Measurements from ENCODE around the gene KRTAP6-2. TPM values are rescaled to one million over a fixed set of nuclear protein-coding genes. Genes with fewer than 3 reads are reported as not detected.

Gene KRTAP6-2
- total RNA-seq, 1 donor from 2014 or later: not detected

DNA sequence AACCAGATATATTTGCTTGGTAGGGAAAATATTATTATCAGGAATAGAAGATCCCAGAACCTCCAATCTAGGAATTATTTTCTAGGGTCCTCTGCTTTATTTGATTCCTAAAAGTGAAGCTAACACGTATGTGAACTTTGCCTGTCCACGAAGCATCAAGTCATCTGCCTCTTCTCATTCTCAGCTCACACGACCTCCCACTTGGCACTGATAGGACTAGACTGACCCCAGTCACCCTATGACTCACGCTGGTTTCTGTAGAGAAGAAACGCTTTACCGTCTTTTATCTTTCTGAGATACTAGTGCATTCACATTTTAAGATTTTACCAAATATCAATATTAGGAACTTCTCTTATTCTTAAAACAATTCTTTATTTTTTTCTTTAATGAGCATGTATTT is 35.6 kb downstream of the KRTAP6-2 start:
- DNase-seq (ENCODE audit: low spot score, unreplicated experiment): no peak
- Mint-ChIP-seq H3K36me3 (ENCODE audit: insufficient read depth) (no peaks in the 10 kb centered on the region), H3K4me1 (ENCODE audit: low read depth) (no peaks in the 10 kb centered on the region), H3K4me3 (ENCODE audit: low read depth) (no peak overlapping the region), H3K27ac (no peak overlapping the region), H3K27me3 (no peaks in the 10 kb centered on the region), H3K9me3 (ENCODE audit: low read depth) (peaks cover 12% of the 10 kb centered on the region)
- TF ChIP-seq, protein P1, sequence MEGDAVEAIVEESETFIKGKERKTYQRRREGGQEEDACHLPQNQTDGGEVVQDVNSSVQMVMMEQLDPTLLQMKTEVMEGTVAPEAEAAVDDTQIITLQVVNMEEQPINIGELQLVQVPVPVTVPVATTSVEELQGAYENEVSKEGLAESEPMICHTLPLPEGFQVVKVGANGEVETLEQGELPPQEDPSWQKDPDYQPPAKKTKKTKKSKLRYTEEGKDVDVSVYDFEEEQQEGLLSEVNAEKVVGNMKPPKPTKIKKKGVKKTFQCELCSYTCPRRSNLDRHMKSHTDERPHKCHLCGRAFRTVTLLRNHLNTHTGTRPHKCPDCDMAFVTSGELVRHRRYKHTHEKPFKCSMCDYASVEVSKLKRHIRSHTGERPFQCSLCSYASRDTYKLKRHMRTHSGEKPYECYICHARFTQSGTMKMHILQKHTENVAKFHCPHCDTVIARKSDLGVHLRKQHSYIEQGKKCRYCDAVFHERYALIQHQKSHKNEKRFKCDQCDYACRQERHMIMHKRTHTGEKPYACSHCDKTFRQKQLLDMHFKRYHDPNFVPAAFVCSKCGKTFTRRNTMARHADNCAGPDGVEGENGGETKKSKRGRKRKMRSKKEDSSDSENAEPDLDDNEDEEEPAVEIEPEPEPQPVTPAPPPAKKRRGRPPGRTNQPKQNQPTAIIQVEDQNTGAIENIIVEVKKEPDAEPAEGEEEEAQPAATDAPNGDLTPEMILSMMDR (IDR thresholded peaks at IDR 0.05; ENCODE audit: unreplicated experiment): no peak

DNA sequence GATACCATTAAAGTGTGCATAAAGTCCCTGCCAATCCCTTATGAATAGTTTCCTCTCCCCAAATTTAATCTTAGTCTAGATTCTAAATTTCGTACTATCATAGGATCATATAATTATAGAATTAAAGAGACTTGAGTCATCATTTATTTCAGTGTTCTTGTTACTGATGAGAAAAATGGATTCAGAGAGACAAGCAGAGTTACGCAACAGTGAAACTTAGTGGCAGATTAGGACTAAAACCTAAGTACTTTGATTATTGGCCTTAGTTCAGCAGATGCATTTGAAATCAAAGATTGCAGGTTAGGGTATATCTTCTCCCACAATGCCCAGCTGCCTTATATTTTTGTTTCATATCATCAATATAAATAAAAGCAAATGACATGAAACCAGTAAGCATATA is 36.7 kb downstream of the KRTAP6-2 start:
- Mint-ChIP-seq H3K4me1 (ENCODE audit: low read depth) (no peaks in the 10 kb centered on the region), H3K27ac (no peak overlapping the region)

GRCh38 chr21:30561264-30561895 is 37.3 kb downstream of the KRTAP6-2 start, which contains the start of gene KRTAP19-7:
KRTAP19-7 (minus strand) TSS chr21:30561314; CDS start chr21:30561289, 25 bp downstream.
- peaks cover 12% of the 10 kb centered on the region for H3K9me3 Mint-ChIP-seq (ENCODE audit: low read depth)
- TF ChIP-seq, protein P1 (IDR thresholded peaks at IDR 0.05; ENCODE audit: unreplicated experiment): no peak
- no peaks in the 10 kb centered on the region for H3K4me1 Mint-ChIP-seq (ENCODE audit: low read depth)
- H3K36me3 Mint-ChIP-seq (ENCODE audit: insufficient read depth): no peaks in the 10 kb centered on the region
- no peak within 1 kb of the TSS for H3K27ac Mint-ChIP-seq
- H3K4me3 Mint-ChIP-seq (ENCODE audit: low read depth): no peak within 1 kb of the TSS
- DNase-seq (ENCODE audit: low spot score, unreplicated experiment): no peak
- no peaks in the 10 kb centered on the region for H3K27me3 Mint-ChIP-seq

More for the DNA sequence above, 36.7 kb downstream of the KRTAP6-2 start:
- H3K4me3 Mint-ChIP-seq (ENCODE audit: low read depth): no peak overlapping the region
- no peaks in the 10 kb centered on the region for H3K27me3 Mint-ChIP-seq
- no peak for DNase-seq (ENCODE audit: low spot score, unreplicated experiment)
- TF ChIP-seq, protein P1 (IDR thresholded peaks at IDR 0.05; ENCODE audit: unreplicated experiment): no peak
- H3K36me3 Mint-ChIP-seq (ENCODE audit: insufficient read depth): no peaks in the 10 kb centered on the region
- peaks cover 12% of the 10 kb centered on the region for H3K9me3 Mint-ChIP-seq (ENCODE audit: low read depth)

DNA sequence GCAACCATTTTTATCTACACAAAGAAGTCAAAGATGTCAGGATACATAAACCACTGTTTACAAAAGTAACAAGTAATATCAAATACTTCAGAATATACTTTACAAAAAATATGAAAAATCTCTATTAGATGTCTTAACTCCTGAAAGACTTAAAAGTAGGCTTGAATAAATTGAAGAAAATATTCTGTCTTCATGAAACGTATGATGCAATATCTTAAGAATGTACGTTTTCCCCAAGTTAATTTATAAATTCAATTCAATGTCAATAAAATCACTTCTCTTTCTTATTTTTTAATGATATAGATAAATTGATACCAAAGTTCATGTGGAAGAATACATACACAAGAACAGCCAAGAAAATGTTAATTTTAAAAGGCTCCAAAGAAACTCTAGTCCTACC is 43.6 kb downstream of the KRTAP6-2 start:
- Mint-ChIP-seq H3K36me3 (ENCODE audit: insufficient read depth) (no peaks in the 10 kb centered on the region), H3K4me1 (ENCODE audit: low read depth) (no peaks in the 10 kb centered on the region), H3K27ac (no peak overlapping the region), H3K27me3 (no peaks in the 10 kb centered on the region), H3K9me3 (ENCODE audit: low read depth) (peaks cover 24% of the 10 kb centered on the region), H3K4me3 (ENCODE audit: low read depth) (no peak overlapping the region)
- TF ChIP-seq, protein P1 (IDR thresholded peaks at IDR 0.05; ENCODE audit: unreplicated experiment): no peak
- no peak for DNase-seq (ENCODE audit: low spot score, unreplicated experiment)

- Mint-ChIP-seq H3K9me3 (ENCODE audit: low read depth) (peaks cover 34% of the 10 kb centered on the region), H3K4me3 (ENCODE audit: low read depth) (no peak overlapping the region)
These were observed 45.9 kb downstream of the KRTAP6-2 start for GRCh38 chr21:30552782-30553181.

More at GRCh38 chr21:30552782-30553181, 45.9 kb downstream of the KRTAP6-2 start:
- TF ChIP-seq, protein P1 (IDR thresholded peaks at IDR 0.05; ENCODE audit: unreplicated experiment): no peak
- no peak for DNase-seq (ENCODE audit: low spot score, unreplicated experiment)
- Mint-ChIP-seq H3K4me1 (ENCODE audit: low read depth) (no peaks in the 10 kb centered on the region), H3K36me3 (ENCODE audit: insufficient read depth) (no peaks in the 10 kb centered on the region), H3K27ac (no peak overlapping the region), H3K27me3 (no peaks in the 10 kb centered on the region)

Other genes with a start within 250 kb of the KRTAP6-2 start
- gene KRTAP13-2, start 226.6 kb downstream of the KRTAP6-2 start, total RNA-seq: not detected in 2 replicates
- not detected in 2 replicates for gene KRTAP13-1, start 202.9 kb downstream of the KRTAP6-2 start, total RNA-seq
- not detected in 2 replicates for gene KRTAP13-3, start 173.0 kb downstream of the KRTAP6-2 start, total RNA-seq
- not detected in 2 replicates for gene KRTAP13-4, start 168.7 kb downstream of the KRTAP6-2 start, total RNA-seq
- gene KRTAP15-1, start 158.6 kb downstream of the KRTAP6-2 start, total RNA-seq: not detected in 2 replicates
- gene KRTAP19-1, start 118.5 kb downstream of the KRTAP6-2 start, total RNA-seq: not detected in 2 replicates
- not detected in 2 replicates for gene KRTAP19-2, start 111.5 kb downstream of the KRTAP6-2 start, total RNA-seq
- not detected in 2 replicates for gene KRTAP19-3, start 106.9 kb downstream of the KRTAP6-2 start, total RNA-seq
- not detected in 2 replicates for gene KRTAP19-4, start 101.7 kb downstream of the KRTAP6-2 start, total RNA-seq
- gene KRTAP19-5, start 96.8 kb downstream of the KRTAP6-2 start, total RNA-seq: not detected in 2 replicates
- not detected in 2 replicates for gene KRTAP19-6, start 57.0 kb downstream of the KRTAP6-2 start, total RNA-seq
- gene KRTAP19-7, start 37.6 kb downstream of the KRTAP6-2 start, total RNA-seq: not detected in 2 replicates
- gene KRTAP22-2, start 8.5 kb downstream of the KRTAP6-2 start, total RNA-seq: not detected in 2 replicates
- not detected in 2 replicates for gene KRTAP6-3, start 6.5 kb downstream of the KRTAP6-2 start, total RNA-seq
- gene KRTAP22-1, start 2.2 kb upstream of the KRTAP6-2 start, total RNA-seq: not detected in 2 replicates
- not detected in 2 replicates for gene KRTAP6-1, start 15.0 kb upstream of the KRTAP6-2 start, total RNA-seq
- not detected in 2 replicates for gene KRTAP20-1, start 17.5 kb upstream of the KRTAP6-2 start, total RNA-seq
- not detected in 2 replicates for gene KRTAP20-4, start 21.7 kb upstream of the KRTAP6-2 start, total RNA-seq
- not detected in 2 replicates for gene KRTAP20-2, start 36.3 kb upstream of the KRTAP6-2 start, total RNA-seq
- gene KRTAP20-3, start 44.0 kb upstream of the KRTAP6-2 start, total RNA-seq: not detected in 2 replicates
- gene KRTAP21-3, start 119.9 kb upstream of the KRTAP6-2 start, total RNA-seq: not detected in 2 replicates
- gene KRTAP21-2, start 148.4 kb upstream of the KRTAP6-2 start, total RNA-seq: not detected in 2 replicates
- not detected in 2 replicates for gene KRTAP21-1, start 156.5 kb upstream of the KRTAP6-2 start, total RNA-seq
- not detected in 2 replicates for gene KRTAP8-1, start 214.4 kb upstream of the KRTAP6-2 start, total RNA-seq
- not detected in 2 replicates for gene KRTAP7-1, start 230.9 kb upstream of the KRTAP6-2 start, total RNA-seq

Data from progenitor cell of endocrine pancreas (in vitro differentiated cells).